ENCODE measurements around the gene PIEZO1.

PIEZO1 gene

DNA sequence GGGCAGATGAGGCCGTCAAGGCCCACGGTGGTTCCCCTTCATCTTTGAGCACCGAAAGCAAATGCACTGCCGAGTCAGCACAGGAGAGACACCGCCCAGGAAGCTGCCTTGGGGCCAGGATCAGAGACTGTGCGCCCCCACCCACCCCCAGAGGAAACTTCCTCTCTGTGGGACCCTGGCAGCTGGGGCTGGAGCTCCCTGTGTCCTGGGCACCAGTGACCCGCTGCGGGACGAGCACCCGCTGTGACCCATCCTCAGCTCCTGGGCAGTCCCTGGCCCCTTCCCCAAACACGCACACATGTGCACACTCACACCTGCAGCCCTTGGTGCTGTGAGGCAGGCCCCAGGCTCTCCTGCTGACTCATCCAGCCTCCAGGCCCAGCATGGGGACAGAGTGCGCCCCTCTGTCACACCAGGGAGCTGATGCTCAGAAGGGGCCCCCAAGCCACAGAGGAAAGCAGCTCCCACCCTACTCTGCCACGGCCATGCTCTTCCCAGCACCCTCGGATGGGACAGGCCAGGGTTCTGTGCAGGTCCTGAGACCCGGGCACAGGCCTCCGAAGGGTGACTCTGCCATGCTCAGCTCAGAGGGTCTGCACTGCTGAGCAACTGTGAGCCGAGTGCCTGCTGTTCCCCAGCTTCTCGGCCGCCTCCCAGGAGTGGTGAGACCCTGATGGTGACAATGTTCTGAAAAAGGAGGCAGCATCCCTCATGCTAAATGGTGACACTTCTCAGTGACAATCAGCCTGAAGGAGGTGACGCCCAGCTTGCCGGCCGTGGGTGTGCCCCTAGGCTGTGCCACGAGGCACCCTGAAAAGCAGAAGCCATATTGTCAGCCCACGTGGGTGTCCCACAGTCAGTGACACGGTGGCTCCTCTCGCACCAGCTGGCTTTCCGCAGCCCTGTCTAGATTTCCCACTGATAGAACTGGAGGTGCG lies 3.6 kb downstream of the PIEZO1 start:
- TF ChIP-seq, protein P1, sequence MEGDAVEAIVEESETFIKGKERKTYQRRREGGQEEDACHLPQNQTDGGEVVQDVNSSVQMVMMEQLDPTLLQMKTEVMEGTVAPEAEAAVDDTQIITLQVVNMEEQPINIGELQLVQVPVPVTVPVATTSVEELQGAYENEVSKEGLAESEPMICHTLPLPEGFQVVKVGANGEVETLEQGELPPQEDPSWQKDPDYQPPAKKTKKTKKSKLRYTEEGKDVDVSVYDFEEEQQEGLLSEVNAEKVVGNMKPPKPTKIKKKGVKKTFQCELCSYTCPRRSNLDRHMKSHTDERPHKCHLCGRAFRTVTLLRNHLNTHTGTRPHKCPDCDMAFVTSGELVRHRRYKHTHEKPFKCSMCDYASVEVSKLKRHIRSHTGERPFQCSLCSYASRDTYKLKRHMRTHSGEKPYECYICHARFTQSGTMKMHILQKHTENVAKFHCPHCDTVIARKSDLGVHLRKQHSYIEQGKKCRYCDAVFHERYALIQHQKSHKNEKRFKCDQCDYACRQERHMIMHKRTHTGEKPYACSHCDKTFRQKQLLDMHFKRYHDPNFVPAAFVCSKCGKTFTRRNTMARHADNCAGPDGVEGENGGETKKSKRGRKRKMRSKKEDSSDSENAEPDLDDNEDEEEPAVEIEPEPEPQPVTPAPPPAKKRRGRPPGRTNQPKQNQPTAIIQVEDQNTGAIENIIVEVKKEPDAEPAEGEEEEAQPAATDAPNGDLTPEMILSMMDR (IDR thresholded peaks at IDR 0.05; ENCODE audit: low read depth, low read length) = no peak
- no peak for DNase-seq (ENCODE audit: low read depth in 2 of 2)
- H3K4me3 ChIP-seq (replicated peaks in 1 of 2; ENCODE audit: low read depth in 2 of 2, low read length in 2 of 2) = no peak overlapping the region

DNA sequence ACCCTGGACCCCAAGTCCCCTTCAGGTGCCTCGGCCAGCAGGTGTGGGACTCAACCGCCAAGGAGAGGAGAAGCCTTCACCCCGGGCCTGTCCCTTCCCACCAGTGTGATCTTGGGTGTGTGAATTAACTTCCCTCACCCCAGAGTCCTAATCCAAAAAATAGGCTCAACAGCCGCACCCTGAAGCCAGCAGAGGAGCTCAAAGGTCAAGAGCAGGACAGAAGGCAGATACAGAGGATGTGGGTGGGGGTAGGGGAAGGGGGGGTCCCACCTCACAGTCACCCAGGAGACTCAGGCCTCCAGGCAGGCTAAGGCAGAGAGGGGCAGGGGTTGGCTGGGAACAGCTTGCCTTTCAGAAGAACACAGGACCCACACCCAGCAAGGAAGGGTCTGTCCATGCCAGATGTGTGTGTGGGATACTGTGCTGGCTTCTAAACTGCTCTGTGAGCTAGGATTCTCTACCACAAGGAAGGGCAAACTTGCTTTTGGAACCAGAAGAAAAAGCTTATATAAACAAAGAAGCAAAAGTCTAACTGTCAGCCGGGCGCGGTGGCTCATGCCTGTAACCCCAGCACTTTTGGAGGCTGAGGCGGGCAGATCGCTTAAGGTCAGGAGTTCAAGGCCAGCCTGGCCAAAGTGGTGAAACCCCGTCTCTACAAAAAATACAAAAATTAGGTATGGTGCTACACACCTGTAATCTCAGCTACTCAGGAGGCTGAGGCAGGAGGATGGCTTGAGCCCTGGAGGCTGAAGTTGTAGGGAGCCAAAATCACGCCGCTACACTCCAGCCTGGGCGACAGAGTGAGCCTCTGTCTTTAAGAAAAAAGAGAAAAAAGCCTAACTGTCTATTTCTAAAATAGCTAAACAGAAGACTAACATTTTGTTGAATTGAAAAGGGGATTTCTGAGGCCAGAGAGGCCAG lies 4.6 kb downstream of the PIEZO1 start:
- TF ChIP-seq, protein P1 (IDR thresholded peaks at IDR 0.05; ENCODE audit: low read depth, low read length) = no peak
- H3K4me3 ChIP-seq (replicated peaks in 1 of 2; ENCODE audit: low read depth in 2 of 2, low read length in 2 of 2) = no peak overlapping the region
- DNase-seq (ENCODE audit: low read depth in 2 of 2) = no peak

GRCh38 chr16:88779406-88780141 lies 5.4 kb downstream of the PIEZO1 start:
- H3K4me3 ChIP-seq (replicated peaks in 1 of 2; ENCODE audit: low read depth in 2 of 2, low read length in 2 of 2) = peak overlapping the region in 1 of 2 donors; percentile 3
- TF ChIP-seq, protein P1 (IDR thresholded peaks at IDR 0.05; ENCODE audit: low read depth, low read length) = no peak
- peak; percentile 47 to 61 for DNase-seq (ENCODE audit: low read depth in 2 of 2)

DNA sequence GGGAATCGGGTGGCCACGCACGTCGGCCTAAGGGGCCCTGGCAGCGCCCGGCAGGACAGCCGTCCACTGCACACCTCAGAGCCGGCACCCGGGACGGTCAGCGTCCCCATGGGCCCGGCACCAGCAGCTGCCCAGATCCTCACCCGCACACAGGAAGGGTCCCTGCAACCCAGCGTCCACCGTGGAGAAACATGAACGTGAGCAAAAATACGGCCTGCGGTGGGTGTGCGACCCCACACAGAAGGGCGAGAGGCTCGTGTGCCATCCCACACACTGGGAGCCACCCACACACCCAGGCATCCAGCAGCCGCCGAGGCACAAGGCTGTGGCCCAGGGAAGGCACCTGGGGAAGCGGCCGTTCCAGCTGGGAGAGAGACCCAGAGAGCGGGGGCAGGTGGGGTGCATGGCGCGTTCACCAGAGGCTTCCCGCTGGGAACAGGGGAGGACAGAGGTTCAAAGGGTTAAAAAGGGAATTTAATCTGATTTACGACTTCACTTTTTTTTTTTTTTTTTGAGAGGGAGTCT lies 6.4 kb downstream of the PIEZO1 start:
- no peak overlapping the region for H3K4me3 ChIP-seq (replicated peaks in 1 of 2; ENCODE audit: low read depth in 2 of 2, low read length in 2 of 2)
- DNase-seq (ENCODE audit: low read depth in 2 of 2) = no peak
- TF ChIP-seq, protein P1 (IDR thresholded peaks at IDR 0.05; ENCODE audit: low read depth, low read length) = no peak

DNA sequence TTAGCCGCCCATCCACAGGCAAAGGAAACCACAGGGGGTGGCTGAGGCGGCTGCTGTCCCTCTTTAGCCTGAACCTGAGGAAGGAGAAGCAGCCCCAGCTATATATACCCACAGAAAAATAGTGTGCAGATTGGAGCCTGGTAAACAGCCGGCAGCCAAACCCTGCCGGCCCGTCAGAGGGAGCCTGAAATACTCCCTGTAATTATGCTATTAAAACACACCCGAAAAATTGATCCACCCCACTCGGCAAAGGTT lies 6.8 kb downstream of the PIEZO1 start:
- TF ChIP-seq, protein P1 (IDR thresholded peaks at IDR 0.05; ENCODE audit: low read depth, low read length) = no peak
- DNase-seq (ENCODE audit: low read depth in 2 of 2) = no peak
- H3K4me3 ChIP-seq (replicated peaks in 1 of 2; ENCODE audit: low read depth in 2 of 2, low read length in 2 of 2) = no peak overlapping the region
